Thyroid gland (tissue), 4 donors: ENCODE measurements around the gene UBE2G1. TPM values are rescaled to one million over a fixed set of nuclear protein-coding genes. Genes with fewer than 3 reads are reported as not detected.

ENCODE experiments used
- DNase-seq, 2 donors: peaks; one replicate each; pipeline ENCODE4 v3.0.0-alpha.2; 2019
- H3K27ac ChIP-seq, 3 donors: fragments of 200-600 bp; sonication (generic); 1 replicate in 2 of 3; 2 replicates in 1 of 3; pipeline ENCODE4 v1.5.1; 2016 to 2019; ENCODE audit warnings: mild to moderate bottlenecking in 1 of 3, moderate library complexity in 1 of 3
- H3K27me3 ChIP-seq: fragments of 200-600 bp; sonication (generic); one replicate; pipeline ENCODE4 v1.5.1; 2019
- H3K36me3 ChIP-seq, 2 donors: fragments of 200-600 bp; sonication (generic); one replicate each; pipeline ENCODE4 v1.5.1; 2016 to 2019
- H3K4me1 ChIP-seq, 2 donors: fragments of 200-600 bp; sonication (generic); one replicate each; pipeline ENCODE4 v1.5.1; 2017 to 2019
- H3K4me3 ChIP-seq, 3 donors: fragments of 200-600 bp; sonication (generic); replicated peaks in 1 of 3; 1 replicate in 2 of 3; 2 replicates in 1 of 3; pipeline ENCODE4 v1.5.1; 2016; ENCODE audit warnings: mild to moderate bottlenecking in 1 of 3
- H3K9me3 ChIP-seq: fragments of 200-600 bp; sonication (generic); one replicate; pipeline ENCODE4 v1.5.1; 2017
- POLR2A ChIP-seq, 2 donors: fragments of 450-650 bp; IDR thresholded peaks; one replicate each; pipeline ENCODE4 v1.6.1; 2017; ENCODE audit warnings: antibody characterized with exemption in 2 of 2, mild to moderate bottlenecking in 2 of 2, moderate library complexity in 1 of 2
- WGBS, 2 donors: methylation state at CpG; one replicate each; pipeline ENCODE4 v1.1.5; 2017; 5-methylcytosine and 5-hydroxymethylcytosine counted together
- intact Hi-C: fragments of 100-400 bp; cut with DNase I; formaldehyde crosslinking; loops from one replicate; pipeline ENCODE4 v1.15.1; 2023
- total RNA-seq, 4 donors: library from RNA; depleted of rRNA; stranded (reverse); fragments of >200 nt; gene quantifications; one replicate each; pipeline ENCODE4 v1.2.3, GENCODE V29; 2016
- TF ChIP-seq, protein P1 (sequence below), 6 experiments: fragments of 200-600 bp in 3 of 6; fragments of 450-650 bp in 3 of 6; sonication (generic) in 3 of 6; IDR thresholded peaks; one replicate each; pipeline ENCODE4 v1.5.1; 2016 to 2019; ENCODE audit warnings: antibody characterized with exemption in 6 of 6, mild to moderate bottlenecking in 2 of 6, inconsistent platforms in 1 of 6, moderate library complexity in 1 of 6

UBE2G1 gene
- total RNA-seq, 4 donors from 2014 or later, result 39.1 to 58.0 (median 49.4) TPM

DNA sequence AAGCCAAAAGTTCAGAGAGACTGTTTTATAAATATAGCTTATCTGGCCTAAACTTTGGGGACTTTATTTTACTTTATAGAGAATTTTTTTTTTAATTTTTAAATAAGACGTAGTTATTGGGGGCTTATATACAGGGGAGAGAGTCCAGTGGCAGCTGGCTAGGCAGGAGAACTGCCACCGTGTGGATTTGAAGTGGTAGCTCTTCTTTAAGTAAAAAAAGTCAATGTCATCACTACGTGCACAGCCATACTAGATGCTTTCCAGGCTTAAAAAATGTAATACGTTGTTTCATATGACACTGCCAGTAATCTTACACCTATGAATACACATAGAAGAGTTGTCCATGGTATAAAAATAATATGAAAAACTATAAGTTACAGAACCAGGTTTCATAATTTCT is 70.8 kb downstream of the UBE2G1 start:
- H3K36me3 ChIP-seq, result peaks cover 3% of the 10 kb centered on the region in 2 donors
- 66 to 68% methylated on average over 4 of the region's 4 CpGs for WGBS, 2 donors
- intact Hi-C loops, result no loop called here

DNA sequence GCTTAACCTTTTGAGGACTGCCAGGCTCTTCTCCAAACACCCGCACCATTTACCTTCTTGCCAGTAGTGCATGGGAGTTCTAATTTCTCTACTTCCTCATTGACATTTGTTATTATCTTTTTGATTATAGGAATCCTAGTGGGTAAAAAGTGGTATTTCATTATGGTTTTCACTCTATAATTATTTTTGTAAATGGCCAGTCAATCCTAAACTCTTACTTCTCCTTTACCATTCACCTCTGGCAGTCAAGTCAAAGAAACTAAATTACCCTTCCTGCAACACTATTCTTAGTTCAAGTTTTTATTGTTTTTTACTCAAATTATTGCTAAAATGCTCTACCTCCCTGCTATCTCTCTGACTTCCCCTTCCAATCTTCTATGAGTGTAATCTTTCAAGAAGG is 72.9 kb downstream of the UBE2G1 start:
- no peak for TF ChIP-seq POLR2A (IDR thresholded peaks at IDR 0.05)
- TF ChIP-seq, protein P1, sequence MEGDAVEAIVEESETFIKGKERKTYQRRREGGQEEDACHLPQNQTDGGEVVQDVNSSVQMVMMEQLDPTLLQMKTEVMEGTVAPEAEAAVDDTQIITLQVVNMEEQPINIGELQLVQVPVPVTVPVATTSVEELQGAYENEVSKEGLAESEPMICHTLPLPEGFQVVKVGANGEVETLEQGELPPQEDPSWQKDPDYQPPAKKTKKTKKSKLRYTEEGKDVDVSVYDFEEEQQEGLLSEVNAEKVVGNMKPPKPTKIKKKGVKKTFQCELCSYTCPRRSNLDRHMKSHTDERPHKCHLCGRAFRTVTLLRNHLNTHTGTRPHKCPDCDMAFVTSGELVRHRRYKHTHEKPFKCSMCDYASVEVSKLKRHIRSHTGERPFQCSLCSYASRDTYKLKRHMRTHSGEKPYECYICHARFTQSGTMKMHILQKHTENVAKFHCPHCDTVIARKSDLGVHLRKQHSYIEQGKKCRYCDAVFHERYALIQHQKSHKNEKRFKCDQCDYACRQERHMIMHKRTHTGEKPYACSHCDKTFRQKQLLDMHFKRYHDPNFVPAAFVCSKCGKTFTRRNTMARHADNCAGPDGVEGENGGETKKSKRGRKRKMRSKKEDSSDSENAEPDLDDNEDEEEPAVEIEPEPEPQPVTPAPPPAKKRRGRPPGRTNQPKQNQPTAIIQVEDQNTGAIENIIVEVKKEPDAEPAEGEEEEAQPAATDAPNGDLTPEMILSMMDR (IDR thresholded peaks at IDR 0.05), result no peak
- 88 to 93% methylated on average over 1 of the region's 1 CpG for WGBS, 2 donors
- DNase-seq, result no peak
- Histone ChIP-seq H3K4me3 (no peak overlapping the region), H3K27me3 (no peaks in the 10 kb centered on the region), H3K9me3 (no peaks in the 10 kb centered on the region), H3K36me3 (peaks cover 3% of the 10 kb centered on the region in 2 donors), H3K4me1 (no peaks in the 10 kb centered on the region), H3K27ac (no peak overlapping the region)
- intact Hi-C loops, result no loop called here

More for the DNA sequence above, 70.8 kb downstream of the UBE2G1 start:
- TF ChIP-seq POLR2A (IDR thresholded peaks at IDR 0.05), result no peak
- TF ChIP-seq, protein P1 (IDR thresholded peaks at IDR 0.05), result no peak
- Histone ChIP-seq H3K27me3 (no peaks in the 10 kb centered on the region), H3K4me3 (no peak overlapping the region), H3K27ac (no peak overlapping the region), H3K9me3 (no peaks in the 10 kb centered on the region), H3K4me1 (no peaks in the 10 kb centered on the region)
- no peak for DNase-seq

DNA sequence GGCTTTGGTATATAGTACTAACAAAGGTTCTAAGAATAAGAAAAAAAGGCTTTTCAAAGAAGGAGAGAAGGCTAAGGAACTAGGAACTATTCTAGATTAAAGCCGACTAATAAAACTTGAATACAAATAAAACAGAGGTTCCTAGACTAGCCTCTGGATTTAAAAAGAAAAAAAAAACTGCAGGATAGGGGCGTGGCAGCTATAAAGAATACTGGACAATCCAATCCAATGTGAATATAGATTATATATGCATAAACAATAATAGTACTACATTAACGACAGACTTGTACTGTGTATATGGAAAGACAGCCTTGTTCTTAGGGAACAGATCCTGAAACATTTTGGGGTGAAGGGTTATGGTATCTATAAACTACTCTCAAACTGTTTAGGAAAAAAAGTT is 78.8 kb downstream of the UBE2G1 start:
- no peaks in the 10 kb centered on the region for H3K4me1 ChIP-seq
- TF ChIP-seq, protein P1 (IDR thresholded peaks at IDR 0.05), result no peak
- TF ChIP-seq POLR2A (IDR thresholded peaks at IDR 0.05), result no peak
- no peaks in the 10 kb centered on the region for H3K27me3 ChIP-seq
- intact Hi-C loops, result no loop called here
- no peak for DNase-seq
- H3K9me3 ChIP-seq, result no peaks in the 10 kb centered on the region
- WGBS, 2 donors, result 92 to 97% methylated on average over 3 of the region's 3 CpGs
- no peak overlapping the region for H3K27ac ChIP-seq
- H3K4me3 ChIP-seq, result no peak overlapping the region
- H3K36me3 ChIP-seq, result peaks cover 3 to 6% of the 10 kb centered on the region in 2 donors

DNA sequence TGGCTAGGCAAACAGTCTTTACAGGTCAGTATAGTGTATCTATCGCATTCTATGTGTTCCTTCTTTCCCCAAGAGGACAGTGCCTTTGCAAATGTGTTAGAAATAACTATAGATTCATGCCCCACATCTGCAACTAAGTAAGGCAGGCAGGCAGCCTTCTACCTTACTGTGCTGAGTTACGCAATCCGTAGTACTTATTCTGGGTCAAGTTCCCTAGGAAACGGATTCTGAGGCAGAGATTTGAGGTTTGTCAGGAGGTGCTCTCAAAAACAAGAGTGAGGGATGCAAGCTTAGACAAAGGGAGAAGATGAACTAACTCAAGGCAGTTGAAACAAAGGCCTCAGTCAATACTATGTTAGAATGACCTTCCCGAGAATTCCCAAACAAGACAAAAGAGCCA is 90.0 kb downstream of the UBE2G1 start:
- Histone ChIP-seq H3K36me3 (peaks cover 0 to 10% of the 10 kb centered on the region in 2 donors), H3K4me1 (no peaks in the 10 kb centered on the region)

DNA sequence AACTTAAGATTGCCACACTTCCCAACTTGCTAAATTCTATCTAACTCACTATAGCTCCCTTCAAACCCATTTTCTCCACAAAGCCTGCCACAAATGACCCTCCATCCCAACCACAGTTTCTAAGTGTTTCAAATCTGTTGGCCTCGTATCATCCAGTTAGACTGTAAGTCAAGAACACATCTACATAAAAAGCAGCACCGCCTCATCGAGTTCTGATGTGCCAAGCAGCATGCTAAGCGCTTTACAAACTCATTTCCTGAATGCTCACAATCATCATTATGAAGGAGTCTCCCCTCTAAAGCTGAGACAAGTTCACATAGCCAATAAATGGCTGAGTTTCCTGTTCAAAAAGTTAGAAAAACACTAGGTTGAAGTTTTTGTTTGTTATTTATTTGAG is 93.5 kb downstream of the UBE2G1 start:
- 89 to 91% methylated on average over 4 of the region's 4 CpGs for WGBS, 2 donors
- no peak overlapping the region for H3K4me3 ChIP-seq
- peaks cover 0 to 8% of the 10 kb centered on the region in 2 donors for H3K36me3 ChIP-seq
- no peak for TF ChIP-seq POLR2A (IDR thresholded peaks at IDR 0.05)
- TF ChIP-seq, protein P1 (IDR thresholded peaks at IDR 0.05), result no peak
- DNase-seq, result no peak
- H3K9me3 ChIP-seq, result no peaks in the 10 kb centered on the region
- H3K27me3 ChIP-seq, result no peaks in the 10 kb centered on the region
- intact Hi-C loops, result no loop called here
- H3K4me1 ChIP-seq, result no peaks in the 10 kb centered on the region
- no peak overlapping the region for H3K27ac ChIP-seq

More for the DNA sequence above, 90.0 kb downstream of the UBE2G1 start:
- H3K27me3 ChIP-seq, result no peaks in the 10 kb centered on the region
- no peak overlapping the region for H3K4me3 ChIP-seq
- WGBS, 2 donors, result 91 to 98% methylated on average over 5 of the region's 5 CpGs
- TF ChIP-seq, protein P1 (IDR thresholded peaks at IDR 0.05), result no peak
- no peak for TF ChIP-seq POLR2A (IDR thresholded peaks at IDR 0.05)
- DNase-seq, result no peak
- no peaks in the 10 kb centered on the region for H3K9me3 ChIP-seq
- intact Hi-C loops, result no loop called here
- H3K27ac ChIP-seq, result no peak overlapping the region
